Measurements from ENCODE around the gene LARGE1.

GRCh38 chr22:33582822-33583400, 337.4 kb downstream of the LARGE1 start:
- TF ChIP-seq TAF1 (IDR thresholded peaks at IDR 0.05; ENCODE audit: low read depth), result no peak
- TF ChIP-seq FOXM1 (IDR thresholded peaks at IDR 0.05; ENCODE audit: borderline replicate concordance, low read depth), result no peak
- no peak for TF ChIP-seq TCF12 (IDR thresholded peaks at IDR 0.05; ENCODE audit: low read depth)
- TF ChIP-seq RAD21 (IDR thresholded peaks at IDR 0.05; ENCODE audit: low read depth), result no peak
- no peak for TF ChIP-seq MAX (IDR thresholded peaks at IDR 0.05)
- no peak for TF ChIP-seq EGR1 (IDR thresholded peaks at IDR 0.05)
- no peak for TF ChIP-seq ZBTB7A (IDR thresholded peaks at IDR 0.05; ENCODE audit: low read depth)
- TF ChIP-seq EP300 (IDR thresholded peaks at IDR 0.05; ENCODE audit: borderline replicate concordance), result no peak
- TF ChIP-seq CEBPB (IDR thresholded peaks at IDR 0.05), result no peak
